SKM-1 (cell line): ENCODE results near the gene MDFI.

Source experiments
- DNase-seq: peaks from one replicate; lab custom pipeline; 2025; ENCODE audit not compliant: unreplicated experiment; lab: John Stamatoyannopoulos, UW

Gene MDFI

DNA sequence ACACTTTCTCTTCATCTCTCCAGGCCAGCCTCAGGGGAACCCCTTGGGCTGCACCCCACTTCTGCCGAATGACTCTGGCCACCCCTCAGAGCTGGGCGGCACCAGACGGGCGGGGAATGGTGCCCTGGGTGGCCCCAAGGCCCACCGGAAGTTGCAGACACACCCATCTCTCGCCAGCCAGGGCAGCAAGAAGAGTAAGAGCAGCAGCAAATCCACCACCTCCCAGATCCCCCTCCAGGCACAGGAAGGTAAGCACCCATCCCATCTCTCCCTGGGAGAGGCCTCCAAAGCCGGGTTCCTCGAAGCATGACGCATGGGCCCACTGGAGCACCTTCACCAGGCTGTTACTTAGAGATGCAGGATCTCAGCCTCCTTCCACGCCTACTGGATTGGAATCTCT is 11.3 kb downstream of the MDFI start:
- DNase-seq = no peak

DNA sequence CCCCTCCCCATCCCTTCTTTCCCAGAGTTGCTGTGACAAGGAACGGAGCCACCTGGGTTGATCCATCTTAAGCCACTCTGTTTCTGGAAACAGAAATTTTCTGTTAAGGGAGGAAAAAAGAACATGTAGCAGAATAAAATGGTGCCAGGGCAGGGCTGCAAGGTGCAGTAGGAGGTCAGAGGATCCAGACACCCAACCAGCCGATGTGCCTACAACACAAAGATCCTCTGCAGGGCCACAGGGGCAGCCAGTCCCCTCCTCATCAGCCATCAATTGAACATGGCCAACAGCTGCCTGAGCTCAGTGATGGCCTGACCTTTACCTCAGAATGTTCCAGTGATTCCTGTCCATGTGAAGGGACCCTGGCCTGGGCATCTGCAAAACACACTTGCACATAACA is 11.9 kb downstream of the MDFI start:
- DNase-seq = no peak

DNA sequence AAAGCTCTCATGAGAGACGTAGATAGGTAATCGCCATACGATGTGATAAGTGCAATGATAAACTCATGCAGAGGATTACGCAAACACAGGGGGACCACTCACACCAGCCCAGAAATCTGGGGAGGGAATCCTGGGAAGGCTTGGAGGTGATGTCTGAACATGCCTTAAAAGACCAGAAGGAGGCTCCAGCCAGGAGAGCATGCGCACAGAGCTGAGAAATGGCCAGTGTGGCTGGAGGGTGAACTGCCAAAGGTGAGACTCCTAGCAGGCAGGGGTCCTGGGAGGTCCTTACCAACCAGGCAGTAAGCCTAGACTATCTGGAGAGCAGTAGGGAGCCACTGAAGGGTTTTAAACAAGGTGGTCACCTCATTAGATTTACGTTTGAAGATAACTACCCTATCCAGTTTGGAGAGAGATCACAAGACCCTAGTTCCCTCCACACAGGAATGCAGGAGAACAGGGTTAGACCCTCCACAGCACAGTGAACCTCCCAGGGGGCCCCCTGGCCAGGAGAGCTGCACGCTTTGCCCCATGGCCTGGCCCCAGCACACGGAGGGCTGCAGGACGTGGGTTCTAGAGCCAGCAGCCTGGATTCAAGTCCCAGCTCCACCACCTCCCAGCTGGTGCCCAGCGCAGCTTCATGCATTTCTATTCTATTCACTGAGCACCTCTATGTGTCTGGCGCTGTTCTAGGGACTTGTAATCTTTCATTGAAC is 13.1 kb downstream of the MDFI start:
- DNase-seq = no peak

DNA sequence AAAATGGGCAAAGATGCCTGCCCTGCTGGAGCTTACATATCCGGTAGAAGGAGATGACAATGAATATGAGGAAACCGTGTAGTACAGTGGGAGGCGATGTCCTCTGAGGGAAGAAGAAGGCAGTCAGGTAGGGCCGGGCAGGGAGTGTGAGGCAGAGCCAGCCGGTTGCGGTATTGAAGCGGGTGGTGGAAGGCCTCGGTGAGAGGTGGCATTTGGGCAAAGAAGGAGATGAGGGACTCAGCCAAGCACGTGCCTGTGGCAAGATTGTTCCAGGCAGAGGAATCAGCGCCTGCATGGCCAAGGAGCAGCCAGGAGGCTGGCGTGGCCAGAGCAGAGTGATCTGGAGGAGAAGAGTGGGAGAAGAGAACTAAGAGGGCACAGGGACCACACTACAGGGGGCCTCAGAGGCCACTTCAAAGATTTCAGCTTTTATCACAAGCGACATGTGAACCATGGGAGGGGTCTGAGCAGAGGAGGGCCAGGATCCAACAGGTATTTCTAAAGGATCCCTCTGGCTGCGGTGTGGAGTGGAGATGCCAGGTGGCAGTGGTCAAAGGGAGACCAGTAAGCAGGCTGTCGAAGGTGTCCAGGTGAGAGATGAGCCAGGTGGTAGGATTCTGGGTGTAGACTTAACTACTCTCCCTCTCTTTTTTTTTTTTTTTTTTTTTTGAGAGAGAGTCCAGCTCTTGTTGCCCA is 13.8 kb downstream of the MDFI start:
- DNase-seq = no peak

DNA sequence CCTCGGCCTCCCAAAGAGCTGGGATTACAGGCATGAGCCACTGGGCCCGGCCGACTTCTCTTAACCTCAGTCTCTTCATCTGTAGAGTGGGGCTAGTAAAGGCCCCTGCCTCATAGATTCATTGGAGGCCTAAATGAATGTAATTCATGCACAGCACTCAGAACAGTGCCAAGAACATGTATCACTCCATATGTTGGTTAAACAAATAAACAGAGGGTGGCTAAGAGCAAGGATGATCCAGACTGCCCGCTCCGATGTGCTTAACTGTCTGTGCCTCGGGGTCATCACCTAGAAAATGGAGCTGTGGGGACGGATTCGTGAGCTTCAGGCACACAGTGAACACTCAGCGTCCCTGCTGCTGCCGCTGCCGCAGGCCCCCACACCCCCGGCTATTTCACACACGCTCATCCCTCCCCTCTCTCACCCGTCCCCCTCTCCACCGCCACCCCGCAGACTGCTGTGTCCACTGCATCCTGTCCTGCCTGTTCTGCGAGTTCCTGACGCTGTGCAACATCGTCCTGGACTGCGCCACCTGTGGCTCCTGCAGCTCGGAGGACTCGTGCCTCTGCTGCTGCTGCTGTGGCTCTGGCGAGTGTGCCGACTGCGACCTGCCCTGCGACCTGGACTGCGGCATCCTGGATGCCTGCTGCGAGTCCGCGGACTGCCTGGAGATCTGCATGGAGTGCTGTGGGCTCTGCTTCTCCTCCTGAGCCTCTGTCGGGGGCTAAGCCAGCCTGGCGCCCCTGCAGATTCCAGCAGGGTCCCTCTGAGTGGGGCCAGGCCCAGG is 14.8 kb downstream of the MDFI start:
- no peak for DNase-seq

DNA sequence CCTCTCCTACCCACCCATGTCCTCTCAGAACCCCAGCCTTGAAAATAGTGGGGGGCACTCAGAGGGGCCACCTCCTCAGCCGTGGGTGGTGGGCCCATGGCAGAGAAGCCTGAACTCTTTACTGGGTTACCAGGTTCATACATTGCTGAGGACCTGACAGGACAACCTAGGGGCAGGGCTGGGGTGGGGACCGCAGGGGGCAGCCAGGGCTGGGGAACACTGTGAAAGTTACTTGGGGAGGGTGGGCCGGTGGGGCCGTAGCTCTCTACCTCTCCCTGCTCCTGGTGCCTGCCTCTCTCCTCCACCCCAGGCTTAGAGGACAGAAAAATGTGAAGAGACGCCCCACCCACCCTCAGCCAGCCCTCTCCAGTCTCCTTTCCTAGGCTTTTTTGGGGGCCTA is 15.4 kb downstream of the MDFI start:
- no peak for DNase-seq

DNA sequence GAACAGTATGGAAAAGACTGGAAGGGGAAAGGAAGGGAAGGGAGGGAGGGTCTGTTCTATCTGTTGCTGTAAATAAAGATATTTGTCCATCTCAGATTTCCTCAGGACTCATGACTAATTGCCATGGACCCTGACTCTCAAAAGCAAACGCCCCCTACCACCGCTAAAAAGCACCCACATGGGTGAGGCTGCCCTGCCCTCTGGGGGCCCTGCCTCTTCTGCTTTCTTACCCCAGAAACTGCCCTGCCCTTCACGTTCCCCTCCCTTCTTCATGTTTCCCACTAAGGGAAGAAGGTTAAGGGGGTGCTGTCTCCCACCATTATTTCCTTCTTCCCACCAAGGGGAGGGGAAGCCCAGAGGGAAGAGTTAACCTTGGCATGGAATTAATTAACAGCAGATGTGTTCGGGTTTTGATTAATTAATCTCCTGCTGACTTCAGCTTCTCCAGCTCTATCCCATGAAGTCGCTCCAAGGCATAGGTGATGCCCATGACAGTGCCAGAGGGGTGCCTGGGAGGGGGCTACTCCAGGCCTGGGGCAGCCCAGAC is 16.0 kb downstream of the MDFI start:
- DNase-seq = no peak

DNA sequence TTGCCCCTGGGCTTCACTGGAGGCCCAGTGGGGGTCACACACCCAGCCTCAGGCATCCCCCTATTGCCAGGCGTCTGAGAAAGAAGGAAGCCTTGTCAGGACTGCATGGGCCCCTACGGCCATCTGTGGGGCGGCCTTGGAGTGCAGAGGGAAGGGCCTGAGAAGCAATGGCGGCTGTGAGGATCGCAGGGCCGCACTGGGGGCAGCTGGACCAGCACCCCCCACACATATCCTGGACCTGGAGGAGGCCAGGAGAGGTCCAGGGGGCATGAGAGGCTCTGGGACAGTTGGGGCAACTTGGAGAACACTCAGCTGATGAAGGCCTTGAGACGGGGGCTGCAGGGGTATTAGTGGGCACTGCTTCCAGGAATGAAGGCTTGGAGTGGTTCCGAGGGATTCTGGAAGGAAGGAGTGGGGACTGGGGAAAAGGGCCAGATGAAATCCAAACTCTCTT is 16.5 kb downstream of the MDFI start:
- DNase-seq = no peak

DNA sequence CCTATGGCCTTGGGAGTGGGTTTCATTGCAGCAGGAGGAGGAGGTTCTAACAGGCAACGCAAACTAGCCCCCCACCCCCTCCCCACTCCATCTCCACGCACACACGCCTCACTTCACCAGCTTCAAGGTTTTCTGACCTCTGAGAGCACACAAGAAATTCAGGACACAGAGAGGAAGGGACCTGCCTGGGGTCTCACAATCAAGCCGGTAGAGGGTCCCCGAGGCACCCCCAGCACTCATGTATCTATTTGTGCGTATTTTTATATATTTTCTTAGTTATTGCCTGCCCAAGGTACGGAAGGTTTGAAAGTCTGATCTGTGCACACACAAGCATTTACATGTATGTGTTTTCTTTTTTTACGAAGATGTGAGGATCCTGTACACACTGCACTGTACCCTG is 16.9 kb downstream of the MDFI start:
- no peak for DNase-seq

DNA sequence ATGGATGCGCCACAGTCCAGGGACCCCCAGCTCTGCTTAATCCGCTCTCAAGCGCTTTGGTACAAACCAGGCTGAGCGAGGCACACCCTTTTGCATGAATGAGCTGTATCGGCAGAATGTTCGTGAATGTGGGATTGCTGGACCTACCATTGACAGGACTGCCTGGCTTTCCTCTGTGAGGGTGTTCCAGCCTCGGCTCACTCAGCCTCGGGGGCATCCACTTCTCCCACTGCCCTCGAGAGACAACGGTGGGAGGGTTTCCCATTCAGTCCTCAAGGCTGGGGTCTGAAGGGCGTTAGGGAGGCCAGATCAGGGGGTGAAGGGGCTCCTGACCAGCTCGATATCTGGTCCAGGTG is 17.4 kb downstream of the MDFI start:
- no peak for DNase-seq

DNA sequence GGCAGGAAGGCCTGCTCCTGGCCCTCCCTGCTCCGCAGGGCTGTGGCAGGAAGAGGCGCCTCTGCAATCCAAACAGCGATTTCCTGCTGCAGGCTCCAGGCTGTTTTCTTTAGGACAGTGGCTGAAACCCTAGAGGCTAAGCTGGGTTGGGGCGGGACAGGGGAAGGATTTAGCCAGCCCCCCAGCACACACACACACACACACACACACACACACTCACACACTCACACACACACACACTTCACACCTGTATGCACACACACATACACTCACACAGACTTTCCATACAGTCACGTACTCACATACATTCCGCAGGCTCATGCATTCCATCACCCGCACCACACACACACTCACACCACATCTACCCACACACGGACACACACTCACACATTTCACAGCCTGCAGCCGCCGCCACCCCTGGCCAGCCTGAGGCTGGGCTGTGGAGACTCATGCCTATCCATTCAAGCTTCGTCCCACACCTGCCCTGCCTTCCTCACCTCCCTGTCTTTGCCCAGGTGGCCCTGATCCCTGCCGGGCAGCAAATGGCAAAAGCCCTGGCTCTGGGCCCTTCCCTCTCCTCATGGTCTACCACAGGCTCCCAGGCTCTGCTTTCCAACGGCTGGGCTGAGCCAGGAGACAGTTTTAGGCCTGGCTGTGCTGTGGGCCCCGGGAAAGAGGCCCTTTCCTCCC is 17.9 kb downstream of the MDFI start:
- DNase-seq = no peak

DNA sequence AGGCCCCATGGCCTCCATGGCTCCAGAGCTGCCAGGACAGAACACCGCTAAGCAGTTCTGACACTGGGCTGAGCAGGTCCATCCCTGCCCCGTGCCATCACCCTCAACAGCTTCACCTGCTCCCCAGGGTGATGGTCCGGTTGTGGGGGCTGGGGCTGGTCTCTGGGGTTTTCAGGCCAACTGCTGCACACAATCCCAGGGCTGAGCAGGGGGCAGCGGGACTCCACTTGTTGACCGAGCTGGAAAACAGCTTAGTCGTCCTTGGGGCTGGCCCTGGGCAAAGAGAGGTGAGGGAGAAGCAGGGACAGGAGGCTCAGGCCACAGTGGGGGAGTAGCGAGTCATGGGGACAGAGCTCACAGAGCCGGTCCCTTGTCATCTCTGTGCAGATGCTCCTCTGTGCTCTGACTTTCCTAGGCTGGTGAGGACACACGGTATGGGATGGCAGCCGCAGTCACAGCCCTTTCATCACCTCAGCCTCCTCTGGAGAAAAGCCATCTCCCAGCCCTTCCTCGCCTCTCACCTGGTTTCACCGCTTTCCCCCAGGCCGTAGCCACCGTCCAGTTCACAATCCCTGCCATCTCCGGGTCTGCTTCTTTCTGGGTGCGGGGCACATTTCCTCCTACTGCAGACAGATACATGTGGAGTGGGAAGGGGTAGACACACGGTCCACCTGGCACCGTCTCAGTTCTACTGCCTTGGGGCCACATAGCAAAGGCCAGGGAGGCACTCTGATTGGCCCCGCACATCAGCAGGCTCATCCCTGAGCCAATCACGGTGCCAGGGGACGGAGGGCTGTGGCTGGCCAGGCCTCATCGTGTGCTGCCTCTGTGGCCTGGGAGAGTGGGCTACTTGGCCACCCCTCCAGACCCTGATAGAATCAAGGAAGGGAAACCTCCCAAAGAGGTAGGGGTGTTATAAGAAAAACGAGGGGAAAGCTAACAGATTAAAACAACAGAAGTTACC is 19.1 kb downstream of the MDFI start:
- no peak for DNase-seq

DNA sequence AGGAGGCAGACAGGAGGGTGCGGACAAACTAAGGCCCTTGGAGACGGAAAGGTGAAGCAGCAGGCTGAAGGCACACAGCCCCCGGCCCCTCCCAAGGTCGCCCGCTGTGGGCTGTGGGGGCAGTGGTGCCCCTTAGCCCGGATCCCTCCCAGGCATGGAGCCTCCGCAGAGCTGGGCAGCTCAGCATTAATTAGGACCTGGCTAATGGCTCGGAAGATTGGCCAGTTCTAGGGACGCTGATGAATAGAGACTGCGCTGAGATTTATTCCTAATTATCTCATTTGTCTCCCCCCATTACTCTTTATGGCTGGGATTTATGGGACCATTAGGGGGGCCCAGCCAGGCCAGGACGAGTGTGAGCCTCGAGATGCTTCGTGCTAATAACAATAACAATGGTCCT is 20.4 kb downstream of the MDFI start:
- no peak for DNase-seq

DNA sequence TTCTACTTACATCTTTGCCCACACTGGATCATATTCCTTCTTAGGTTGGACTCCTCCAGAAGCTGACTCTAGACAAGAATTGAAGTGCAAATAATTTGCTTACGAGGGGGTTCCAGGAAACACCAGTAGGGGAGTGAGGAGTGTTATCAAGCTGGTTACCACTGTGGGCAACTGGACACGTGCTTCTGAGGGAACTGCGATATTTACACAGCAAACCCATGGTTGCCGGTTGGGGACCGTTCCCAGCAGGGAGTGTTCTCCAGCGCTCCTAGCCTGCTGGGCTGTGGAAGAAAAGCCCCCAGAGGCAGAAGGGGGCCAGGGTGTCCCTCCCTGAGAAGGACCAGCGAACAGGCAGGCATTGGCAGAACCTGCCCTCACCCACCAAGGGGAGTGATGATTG is 21.7 kb downstream of the MDFI start:
- DNase-seq = no peak

DNA sequence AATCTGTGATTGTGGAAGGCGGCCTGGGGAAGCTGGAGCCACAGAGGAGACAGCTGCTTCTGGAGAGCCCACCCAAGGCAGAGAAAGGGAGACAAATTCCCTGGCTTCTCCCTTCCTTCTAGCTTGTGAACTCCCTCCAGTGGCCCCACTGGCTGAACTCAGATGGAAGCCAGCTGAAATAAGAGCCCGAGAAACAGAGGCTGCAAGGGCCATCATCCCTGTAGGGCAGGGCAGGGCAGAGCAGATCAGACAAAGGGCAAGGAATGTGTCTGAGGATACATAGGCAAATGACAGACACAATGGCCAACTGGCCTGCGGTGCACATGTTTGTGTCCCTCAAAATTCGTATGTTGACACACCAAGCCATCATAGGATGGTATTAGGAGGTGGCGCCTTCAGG is 25.3 kb downstream of the MDFI start:
- DNase-seq = no peak

DNA sequence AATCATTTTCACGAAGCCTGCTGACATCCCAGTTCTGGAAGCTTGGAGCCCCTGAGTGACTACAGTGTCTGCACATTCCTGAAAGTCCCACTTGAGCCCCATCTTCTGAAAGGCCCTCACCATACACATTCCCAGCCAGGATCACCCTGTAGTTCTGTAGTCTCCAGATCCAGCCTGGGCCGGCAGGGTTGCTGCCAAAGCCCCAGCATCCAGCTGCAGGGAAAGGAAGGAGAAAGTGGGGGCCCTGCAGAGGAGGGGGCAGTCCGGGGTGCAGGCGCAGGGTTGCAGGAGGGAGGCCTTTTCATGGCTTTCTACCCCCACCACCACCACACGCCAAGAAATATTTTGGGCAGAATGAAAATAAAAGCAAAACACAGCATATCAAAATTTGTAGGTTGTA is 26.0 kb downstream of the MDFI start:
- no peak for DNase-seq

DNA sequence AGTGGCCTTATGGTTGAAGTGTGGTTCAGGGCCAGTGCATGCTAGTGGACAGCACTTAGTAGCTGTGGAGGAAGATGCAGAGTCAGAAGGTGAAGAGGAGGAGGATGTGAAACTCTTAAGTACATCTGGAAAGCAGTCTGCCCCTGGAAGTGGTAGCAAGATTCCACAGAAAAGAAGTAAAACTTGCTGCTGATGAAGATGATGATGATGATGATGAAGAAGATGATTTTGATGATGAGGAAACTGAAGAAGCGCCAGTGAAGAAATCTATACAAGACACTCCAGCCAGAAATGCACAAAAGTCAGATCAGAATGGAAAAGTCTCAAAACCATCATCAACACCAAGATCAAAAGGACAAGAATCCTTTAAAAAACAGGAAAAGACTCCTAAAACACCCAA is 28.9 kb downstream of the MDFI start:
- no peak for DNase-seq

DNA sequence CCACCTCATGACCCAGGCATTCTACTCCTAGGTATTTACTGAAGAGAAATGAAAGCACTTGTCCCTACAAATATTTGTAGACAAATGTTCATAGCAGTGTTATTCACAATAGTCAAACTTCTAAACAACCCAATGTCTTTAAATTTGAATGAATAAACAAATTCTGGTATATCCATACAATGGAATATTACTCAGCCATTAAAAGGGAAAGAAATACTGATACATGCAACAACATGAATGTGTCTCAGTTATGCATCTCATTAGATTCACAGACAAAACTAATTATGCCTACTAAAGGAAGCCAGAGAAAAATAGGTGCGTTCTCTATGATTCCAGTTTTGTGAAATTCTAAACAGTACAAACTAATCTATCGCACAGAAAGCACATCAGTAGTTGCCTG is 30.7 kb downstream of the MDFI start:
- no peak for DNase-seq

DNA sequence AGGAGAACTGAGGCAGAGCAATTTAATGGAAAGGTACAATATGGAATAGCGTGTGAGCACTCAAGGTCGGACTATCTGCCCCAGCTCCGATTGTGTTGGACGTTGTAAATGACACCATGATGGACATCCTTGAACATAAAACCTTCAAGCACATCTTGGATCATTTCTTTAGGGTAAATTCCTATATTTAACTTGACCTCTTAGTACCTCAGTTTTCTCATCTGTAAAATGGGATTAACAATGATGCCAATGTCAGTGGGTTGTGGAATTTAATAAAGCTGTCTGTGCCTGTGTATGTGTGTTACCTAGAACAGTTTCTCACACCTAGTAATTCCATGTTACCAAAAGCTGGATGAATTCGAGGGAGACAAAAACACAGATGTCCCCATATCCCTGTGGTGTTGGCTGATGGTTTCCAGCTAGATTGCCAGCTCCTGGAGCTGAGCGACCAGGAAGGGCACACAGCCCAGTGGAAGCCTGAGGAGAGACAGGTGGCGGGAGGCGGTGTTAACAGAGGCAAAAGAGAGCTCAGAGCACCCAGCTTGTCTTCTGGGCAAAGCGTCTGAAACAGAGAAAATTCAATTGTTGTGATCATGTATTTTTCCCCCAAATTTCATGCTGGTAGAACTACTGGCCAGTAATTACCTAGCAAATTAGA is 32.6 kb downstream of the MDFI start:
- DNase-seq = no peak

DNA sequence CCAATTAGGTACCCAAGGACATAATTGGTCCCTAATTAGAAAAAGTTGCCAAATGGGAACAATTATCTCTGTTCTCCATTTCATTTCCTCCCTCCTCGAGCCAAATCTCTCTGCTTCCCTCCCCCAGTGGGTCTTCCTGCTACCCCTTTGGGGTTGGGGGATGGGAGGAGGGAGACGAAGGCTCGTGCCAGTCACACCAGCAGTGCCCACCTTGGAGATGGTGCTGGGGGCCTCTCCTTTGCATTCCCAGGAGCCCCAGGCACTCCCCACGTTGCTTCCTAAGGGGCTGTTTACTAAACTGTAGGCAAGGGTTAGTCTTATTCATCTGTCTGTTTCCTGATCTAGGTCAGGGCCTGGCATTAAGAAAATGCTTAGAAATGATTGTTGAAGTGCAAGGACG is 33.1 kb downstream of the MDFI start:
- no peak for DNase-seq
